ENCODE results near the gene ASCL3.

DNA sequence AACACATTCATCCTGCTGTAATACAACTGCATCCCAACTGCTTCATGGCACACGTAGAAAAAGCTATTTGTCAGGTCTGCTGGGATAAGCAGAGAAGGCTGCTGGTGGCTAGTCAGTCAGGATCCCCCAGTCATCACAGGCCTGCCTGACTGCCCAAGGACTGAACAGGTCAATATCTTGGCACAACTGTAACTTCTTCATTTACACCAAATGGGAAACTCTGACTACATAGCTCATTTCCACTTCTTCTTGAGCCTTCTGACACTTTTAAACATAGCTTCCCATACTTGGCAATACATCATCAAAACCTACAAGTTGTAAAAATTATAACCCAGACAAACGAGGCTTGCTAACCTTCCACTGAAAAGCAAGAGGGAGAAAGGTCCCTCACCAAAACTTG lies 18.6 kb upstream of the ASCL3 start:
- TF ChIP-seq, protein P1, sequence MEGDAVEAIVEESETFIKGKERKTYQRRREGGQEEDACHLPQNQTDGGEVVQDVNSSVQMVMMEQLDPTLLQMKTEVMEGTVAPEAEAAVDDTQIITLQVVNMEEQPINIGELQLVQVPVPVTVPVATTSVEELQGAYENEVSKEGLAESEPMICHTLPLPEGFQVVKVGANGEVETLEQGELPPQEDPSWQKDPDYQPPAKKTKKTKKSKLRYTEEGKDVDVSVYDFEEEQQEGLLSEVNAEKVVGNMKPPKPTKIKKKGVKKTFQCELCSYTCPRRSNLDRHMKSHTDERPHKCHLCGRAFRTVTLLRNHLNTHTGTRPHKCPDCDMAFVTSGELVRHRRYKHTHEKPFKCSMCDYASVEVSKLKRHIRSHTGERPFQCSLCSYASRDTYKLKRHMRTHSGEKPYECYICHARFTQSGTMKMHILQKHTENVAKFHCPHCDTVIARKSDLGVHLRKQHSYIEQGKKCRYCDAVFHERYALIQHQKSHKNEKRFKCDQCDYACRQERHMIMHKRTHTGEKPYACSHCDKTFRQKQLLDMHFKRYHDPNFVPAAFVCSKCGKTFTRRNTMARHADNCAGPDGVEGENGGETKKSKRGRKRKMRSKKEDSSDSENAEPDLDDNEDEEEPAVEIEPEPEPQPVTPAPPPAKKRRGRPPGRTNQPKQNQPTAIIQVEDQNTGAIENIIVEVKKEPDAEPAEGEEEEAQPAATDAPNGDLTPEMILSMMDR (IDR thresholded peaks at IDR 0.05), result no peak
- TF ChIP-seq POLR2A (IDR thresholded peaks at IDR 0.05) (no peak), POLR2AphosphoS5 (IDR thresholded peaks at IDR 0.05) (no peak), EP300 (IDR thresholded peaks at IDR 0.05) (no peak)

All from upper lobe of left lung (tissue), 4 donors.